Measurements from ENCODE around the gene CTIF.
"Not testable (repeated sequence)": the region's sequence is repeated elsewhere in the genome, so short reads cannot be mapped to it uniquely, and the experiment has no call there.

Gene CTIF

GRCh38 chr18:48853588-48853987 lies 314.8 kb downstream of the CTIF start:
- no peak for DNase-seq (ENCODE audit: low spot score)

DNA sequence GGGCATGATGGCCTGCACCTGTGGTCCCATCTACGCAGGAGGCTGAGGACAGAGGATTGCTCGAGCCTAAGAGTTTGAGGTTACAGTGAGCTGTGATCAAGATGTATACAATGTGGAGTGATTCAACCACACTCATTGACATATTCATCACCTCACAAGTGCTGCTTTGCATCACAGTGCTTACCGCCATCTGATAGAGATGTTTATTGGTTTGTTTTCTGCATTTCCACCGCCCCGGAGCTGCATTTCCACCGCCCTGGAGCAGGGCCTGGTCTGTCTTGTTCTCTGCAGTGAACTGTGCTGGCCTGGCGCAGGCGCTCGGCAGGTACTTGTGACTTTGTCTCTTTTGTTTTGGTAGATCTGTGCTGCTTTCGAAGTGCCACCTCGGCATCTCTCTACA lies 315.9 kb downstream of the CTIF start:
- DNase-seq (ENCODE audit: low spot score): no peak

- no peak for DNase-seq (ENCODE audit: low spot score)
These were observed 316.9 kb downstream of the CTIF start for GRCh38 chr18:48855422-48856377.

DNA sequence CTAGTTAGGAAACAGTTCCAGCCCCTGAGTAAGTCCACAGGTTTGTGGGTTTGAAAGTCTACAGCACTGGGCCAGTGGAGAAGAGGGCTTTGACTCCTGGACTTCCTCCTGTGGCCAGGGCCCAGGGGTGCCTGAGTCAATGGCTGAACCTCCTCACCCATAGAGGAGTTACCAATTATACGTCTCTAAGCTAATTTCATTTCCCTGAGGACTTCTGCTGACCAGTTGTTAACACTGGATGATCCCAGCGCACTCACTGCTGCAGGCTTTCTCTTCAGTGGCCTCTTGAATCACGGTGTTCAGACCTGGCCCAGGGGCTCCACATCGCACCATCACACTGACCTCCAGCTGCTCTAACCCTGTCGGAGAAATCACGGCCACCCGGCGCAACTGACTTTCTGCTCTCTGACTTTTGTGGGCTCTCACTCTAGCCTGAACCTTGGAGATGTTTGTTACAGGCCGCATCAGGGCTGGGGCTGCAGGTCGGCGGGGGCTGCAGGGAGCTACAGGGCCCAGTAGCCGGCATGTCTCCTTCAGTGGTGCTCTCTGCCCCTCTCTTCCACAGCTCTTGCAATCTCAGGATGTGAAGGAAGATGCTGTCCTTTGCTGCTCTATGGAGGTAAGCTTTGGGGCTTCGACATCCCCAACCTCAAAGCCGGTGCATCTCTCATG lies 318.3 kb downstream of the CTIF start:
- no peak for DNase-seq (ENCODE audit: low spot score)

DNA sequence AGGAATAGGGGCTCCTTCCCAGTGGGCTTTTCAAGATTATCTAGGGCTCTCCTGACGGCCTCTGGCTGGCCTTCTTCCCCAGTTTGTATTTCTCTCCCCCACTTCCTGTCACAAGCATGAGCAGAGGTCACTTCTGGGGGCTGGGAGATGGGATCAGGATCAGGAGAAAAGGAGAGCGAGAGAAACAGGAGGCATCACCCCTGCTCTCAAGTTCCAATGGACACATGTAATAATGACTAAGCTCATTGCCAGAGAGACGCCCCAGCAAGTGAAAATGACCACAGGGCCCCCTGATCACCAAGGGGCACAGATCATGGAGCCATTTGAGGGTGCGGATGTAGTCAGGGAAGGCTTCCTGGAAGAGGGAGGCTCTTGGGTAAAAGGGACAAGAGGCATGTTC lies 319.8 kb downstream of the CTIF start:
- no peak for DNase-seq (ENCODE audit: low spot score)

DNA sequence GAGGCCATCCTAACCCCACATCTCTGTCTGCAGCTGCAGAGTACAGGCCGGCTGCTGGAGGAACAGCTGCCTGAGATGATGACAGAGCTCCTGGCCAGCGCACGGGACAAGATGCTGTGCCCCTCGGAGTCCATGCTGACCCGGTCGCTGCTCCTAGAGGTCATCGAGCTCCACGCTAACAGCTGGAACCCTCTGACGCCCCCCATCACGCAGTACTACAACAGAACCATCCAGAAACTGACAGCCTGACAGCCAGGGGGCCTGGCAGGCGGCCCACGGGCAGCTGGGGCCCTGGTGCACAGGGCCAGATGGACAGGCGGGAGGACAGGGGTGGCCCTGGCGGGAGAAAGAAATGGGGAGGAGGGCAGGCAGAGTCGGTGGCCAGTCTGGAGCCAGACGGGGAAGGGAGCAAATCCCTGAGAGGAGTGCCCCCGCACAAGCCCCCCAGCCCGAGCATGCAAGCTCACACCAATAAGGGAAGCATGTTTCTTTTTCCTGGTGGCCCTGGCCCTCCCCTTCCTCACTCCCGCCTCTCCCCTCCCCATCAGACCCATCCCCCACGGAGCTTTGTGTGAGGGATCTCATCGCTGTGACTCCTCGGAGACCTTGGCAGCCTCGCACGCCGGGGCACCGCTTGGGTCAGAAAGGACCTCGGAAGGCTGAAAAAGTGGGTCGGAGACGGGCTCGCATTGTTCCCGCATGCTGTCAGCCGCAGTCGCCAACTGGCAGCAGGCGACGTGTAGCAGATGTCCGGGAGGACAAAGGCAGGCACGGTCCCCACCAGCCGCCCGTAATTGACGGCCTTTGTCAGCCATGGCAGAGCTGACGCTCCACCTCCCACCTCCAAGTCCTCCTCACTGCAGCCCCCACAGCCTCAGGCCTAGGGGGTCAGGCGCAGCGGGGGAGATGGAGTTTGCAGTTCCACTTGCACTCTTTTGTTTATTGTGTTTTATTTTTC lies 320.8 kb downstream of the CTIF start:
- no peak for DNase-seq (ENCODE audit: low spot score)

- no peak for DNase-seq (ENCODE audit: low spot score)
These were observed 321.7 kb downstream of the CTIF start for GRCh38 chr18:48860269-48861180.

DNA sequence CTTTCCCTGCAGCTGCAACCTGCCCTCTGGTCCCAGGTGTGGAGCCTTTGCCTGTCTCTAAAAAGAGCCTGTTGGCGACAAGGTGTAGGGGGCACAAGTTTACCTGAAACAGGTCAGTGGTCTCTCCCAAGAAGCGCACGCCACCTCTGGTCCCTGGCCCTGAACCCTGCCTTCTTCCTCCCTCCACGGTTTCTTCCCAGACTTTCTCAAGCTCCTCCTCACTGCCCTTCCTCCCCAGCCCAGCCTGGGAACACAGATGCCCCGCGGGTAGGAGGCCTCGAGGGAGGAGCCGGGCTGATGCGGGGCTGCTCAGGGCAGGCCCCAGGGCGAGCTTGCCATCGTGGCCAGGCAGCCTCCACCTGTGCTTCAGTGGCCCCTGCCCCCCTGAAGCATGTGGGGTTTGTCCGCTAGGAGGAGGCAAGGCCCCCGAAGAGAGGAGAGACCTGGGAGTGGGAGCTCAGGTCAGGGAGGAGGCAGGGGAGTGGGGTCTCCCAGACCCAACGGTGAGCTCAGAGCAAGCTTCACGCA lies 322.4 kb downstream of the CTIF start:
- DNase-seq (ENCODE audit: low spot score): no peak

GRCh38 chr18:48862132-48862531 lies 323.3 kb downstream of the CTIF start:
- no peak for DNase-seq (ENCODE audit: low spot score)

DNA sequence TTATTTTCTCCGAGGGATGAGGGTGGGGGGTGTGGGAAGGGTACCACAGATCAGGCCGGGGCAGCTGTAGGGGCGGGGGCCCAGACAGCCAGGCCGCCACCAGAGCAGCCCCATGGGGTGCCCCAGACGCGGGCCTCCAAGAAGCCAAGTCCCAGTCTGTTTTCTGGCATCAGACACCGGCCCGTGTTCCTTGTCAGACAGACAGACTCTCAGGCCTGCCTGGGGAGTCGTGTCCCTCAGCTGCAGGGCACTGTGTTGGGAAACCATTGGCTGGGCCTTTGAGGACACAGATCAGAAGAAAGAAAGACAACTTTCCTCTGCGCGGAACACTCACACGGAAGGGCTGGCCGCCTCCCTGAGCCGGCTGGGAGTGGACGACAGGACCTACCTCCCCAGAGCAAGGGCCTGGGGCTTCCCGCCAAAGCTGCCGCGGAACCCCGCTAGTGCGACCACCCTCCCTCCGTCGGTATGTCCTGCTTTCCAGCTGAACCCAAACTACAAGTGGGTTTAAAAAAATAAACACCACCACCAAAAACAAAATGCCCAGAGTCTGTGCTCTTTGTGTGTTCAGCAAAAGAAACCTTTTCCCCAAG lies 323.9 kb downstream of the CTIF start:
- DNase-seq (ENCODE audit: low spot score): no peak

DNA sequence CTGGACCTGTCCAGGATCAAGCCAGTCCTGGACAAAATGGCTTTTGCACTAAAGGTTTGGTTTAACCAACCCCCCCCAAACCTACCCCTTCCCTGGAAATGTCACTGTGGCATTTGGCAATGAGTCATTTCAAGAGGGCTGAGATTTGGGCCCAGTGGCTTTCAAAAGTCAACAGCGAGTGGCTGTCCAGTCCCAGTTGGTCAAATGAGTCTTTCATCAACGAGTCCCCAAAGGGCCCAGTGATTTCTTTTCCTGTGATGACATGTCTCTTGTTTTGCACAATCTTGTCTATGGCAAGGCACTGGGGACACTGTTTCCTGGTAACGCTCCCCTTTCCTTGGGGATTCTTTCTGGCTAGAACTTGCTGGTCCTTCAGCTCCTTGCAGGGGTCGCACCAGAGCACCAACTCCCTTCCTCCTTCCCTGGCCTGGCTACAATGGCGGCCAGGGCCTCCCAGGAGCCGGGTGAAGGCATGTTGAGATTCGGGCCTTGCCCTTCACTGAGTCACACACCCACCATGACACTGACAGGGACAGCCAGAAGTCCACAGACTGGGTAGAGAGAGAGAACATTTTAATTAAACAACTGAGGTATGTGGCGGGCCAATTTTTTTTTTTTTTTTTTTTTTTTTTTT lies 324.7 kb downstream of the CTIF start:
- DNase-seq (ENCODE audit: low spot score): no peak

- DNase-seq (ENCODE audit: low spot score): no peak
These were observed 326.0 kb downstream of the CTIF start for GRCh38 chr18:48864876-48865275.

DNA sequence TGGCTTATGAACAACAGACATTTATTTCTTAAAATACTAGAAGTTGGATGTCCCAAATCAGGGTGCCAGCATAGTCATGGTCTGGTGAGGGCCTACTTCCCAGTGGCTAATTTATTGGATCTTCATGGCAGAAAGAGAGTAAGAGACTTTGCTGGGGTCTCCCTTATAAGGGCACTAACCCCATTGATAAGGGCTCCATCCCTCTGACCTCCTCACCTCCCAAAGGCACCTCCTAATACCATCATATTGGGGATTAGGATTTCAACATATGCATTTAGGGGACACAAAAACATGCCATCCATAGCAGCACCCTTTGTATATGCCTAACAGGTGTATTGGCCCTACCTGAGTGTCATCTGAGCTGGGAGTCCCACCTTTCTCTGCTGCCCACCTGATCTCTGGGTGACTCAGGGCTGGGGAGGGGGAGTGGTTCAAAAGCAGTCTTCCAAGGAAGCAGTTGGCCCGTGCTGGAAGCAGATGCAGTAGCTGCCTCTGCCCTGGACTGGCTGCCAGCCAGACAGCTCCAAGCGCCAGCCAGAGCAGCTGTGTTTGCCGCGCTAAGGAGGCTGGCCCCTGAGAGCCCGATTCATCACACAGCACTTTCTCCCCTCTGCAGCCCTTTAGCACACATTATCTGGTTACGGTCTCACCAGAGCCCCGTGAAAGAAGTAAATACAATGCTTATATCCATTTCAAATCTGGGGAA lies 327.4 kb downstream of the CTIF start:
- DNase-seq (ENCODE audit: low spot score): no peak

- DNase-seq (ENCODE audit: low spot score): no peak
These were observed 328.0 kb downstream of the CTIF start for GRCh38 chr18:48866856-48867255.

GRCh38 chr18:48867978-48868377 lies 329.1 kb downstream of the CTIF start:
- DNase-seq (ENCODE audit: low spot score): no peak

- no peak for DNase-seq (ENCODE audit: low spot score)
These were observed 329.9 kb downstream of the CTIF start for GRCh38 chr18:48868468-48869466.

DNA sequence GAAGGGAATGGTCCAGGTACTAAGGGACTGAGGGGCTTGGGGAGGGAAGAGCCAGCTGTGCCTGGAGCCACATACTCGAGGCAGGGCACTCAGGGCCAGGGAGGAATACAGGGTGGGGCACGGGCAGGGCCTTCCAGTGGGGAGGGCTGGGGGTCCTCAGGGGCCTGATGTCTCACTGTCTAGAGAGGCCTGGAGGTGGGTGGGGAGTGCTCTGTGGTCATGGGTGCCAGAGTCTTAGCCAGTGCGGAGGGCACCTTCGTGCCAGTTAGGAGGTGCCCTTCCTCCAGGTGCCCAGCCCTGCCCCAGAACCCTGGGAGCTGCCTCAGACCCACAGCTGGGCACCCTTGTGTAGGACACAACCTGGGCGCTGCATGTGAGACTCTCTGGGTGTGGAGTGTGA lies 330.8 kb downstream of the CTIF start:
- DNase-seq (ENCODE audit: low spot score): no peak

- not testable (repeated sequence) for DNase-seq (ENCODE audit: low spot score)
These were observed 332.1 kb downstream of the CTIF start for GRCh38 chr18:48870926-48871325.

Data from COLO829 (cell line).